NCI-H446 (cell line): ENCODE data around the gene IRAK2.

Experiments
- DNase-seq, 2 experiments: peaks; one replicate each; lab custom pipeline; 2025; lab: John Stamatoyannopoulos, UW

Gene IRAK2

DNA sequence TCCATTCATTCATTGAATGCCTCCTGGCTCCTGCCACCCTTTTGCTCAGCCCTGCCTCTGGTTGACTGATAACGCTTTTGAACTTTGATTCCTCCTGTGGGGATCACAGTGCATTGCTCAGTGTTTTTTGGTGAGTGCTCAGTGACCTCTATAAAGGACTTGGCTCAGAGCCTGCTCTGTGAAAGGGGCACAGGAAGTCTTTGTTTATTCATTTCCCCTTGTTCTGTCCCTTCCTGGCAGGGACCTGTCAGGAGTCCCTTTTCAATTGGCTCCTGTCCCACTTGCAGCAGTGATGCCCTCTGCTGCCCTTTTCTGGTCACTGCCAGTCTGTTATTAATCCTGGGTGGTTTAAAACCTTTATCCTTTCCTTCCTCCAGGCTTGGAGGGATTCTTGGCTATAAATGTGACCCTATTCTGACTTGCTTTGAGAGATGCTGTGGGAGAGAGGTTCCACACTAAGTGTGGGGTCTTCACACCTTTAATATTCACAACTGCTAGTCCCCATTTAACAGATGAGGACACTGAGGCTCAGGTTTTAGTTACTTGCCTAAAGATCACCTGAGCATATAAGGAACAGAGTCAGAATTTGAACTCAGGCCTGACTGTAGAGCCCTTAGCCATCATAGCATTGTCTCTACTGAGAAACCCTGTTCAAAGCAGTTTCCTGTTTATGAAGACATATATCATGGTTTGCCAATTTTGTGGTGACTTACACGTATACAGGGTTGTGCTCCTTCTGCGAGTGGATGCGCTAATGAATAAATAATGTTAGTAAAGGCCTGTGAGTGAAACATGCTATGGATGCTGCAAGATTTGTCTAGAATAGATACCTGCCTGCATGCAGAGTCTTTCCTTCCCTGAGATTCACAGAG, 60.3 kb downstream of the IRAK2 start:
- peak in 1 of 2 experiments; percentile 59 for DNase-seq

DNA sequence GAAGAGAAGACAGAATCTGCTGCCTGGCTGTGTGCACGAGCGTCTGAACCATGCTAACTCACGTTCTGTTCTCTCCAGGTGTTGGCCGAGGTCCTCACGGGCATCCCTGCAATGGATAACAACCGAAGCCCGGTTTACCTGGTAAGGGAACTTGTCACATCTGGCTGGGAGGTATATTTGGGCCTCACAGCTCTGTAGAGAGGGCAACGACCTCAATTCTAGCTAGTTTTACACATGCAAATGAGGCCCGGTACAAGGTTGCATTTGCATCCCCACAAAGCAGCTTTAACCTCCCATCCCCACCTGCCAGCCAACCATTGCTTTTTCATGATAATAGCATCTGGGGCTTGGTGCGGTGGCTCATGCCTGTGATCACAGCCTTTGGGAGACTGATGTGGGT, 61.6 kb downstream of the IRAK2 start:
- DNase-seq: no peak

DNA sequence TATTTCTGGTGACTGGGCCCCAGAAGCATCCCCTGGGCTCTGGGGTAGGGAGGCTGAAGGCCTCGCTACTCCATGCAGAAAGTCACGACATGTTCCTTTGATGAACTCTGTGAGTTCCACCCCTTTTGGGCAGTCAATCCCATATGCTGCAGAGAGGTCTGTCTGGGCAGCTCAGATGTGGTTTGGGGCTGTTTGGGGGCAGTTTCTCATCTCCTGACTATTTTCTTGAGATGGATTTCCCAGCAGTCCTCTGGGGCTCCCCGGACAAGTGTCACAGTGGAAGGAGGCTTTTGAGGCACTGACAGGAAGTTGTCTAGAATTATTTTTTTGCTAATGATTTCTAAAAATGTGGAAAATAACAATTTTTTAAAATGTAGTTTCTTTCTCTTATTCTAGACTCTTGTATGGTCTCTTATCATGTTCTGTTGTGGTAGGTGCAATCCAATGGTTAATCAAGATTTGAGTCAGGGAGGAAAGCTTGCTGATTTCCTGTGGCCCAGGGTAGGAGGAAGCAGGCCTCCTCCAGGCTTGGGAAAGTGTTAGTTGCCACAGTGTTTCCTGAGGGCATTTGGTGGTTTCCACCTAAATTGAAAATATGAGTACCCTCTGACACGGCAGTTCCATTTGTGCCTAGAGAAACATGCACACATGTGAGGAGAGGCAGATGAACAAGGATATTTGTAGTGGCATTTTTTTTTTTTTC, 63.7 kb downstream of the IRAK2 start:
- no peak for DNase-seq

DNA sequence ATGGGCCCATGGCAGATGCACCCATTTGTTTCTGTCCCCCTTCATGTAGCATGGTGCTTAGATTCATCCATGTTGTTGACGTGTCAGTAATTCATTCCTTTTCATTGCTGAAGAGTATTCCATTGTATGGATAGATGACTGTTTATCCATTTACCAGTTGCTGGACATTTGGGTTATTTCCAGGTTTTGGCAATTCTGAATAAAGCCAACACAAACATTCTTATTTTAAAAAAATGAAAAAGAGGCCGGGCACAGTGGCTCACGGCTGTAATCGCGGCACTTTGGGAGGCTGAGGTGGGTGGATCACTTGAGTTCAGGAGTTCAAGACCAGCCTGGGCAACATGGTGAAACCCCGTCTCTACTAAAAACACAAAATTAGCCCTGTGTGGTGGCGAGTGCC, 64.9 kb downstream of the IRAK2 start:
- no peak for DNase-seq

DNA sequence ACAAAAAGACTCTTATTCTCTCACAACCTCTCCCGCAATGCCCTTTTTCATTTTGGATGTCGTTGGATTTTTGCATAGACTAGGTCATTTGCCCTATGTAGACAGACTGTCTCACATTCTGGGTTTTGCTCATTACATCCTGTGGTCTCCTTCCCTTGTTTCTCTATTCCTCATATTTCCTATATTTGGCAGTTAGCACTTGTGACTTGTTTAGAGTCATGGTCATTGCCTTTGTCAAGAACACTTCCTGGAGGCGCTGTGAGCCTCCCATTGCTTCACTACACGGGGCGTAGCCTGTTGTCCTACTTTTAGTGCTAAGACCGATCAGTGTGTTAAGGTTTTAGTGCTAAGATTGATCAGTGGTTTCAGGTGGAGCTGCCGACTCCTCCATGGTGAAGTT, 67.4 kb downstream of the IRAK2 start:
- no peak for DNase-seq

DNA sequence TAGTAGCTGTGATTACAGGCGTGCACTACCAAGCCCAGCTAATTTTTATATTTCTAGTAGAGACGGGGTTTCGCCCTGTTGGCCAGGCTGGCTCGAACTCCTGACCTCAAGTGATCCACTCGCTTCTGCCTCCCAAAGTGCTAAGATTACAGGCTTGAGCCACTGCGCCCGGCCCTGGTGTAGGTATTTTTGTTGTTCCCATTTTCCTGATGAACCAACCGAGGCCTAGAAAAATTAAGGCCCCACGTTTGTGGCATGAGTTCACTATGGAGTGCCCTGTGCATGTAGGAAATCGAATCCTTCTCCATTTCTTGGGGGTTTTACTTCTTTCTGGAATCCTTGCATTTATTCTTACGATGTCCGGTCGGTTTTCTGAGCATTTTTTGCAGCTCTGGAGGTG, 69.3 kb downstream of the IRAK2 start:
- DNase-seq: no peak

DNA sequence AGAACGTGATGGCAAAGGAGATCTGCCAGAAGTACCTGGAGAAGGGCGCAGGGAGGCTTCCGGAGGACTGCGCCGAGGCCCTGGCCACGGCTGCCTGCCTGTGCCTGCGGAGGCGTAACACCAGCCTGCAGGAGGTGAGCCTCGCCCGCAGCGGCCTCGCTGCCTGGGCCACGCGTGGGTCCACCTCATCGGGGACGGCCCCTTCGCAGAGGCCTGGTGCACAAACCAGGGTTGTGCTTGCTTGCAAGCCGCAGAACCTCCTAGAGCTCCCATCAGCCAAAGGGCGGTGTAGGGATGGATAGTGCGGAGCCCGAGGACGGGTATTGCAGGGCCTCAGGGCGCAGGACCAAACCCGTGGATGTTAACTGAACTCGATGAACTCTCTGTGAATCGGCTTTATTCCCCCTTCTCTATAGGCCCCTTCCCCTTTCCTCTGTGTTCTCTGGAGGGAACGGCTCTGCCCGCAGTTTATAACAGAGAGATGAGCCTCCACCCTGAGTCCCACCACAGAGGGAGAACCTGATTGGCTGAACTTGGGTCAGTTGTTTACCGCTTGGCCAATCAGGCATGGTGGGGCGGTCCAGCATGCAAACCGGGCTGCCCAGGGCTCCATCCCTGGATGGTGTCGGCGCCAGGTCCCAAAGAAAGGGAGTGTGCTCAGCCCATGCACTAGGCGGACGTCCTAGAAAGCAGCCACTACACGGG, 70.0 kb downstream of the IRAK2 start:
- no peak for DNase-seq

DNA sequence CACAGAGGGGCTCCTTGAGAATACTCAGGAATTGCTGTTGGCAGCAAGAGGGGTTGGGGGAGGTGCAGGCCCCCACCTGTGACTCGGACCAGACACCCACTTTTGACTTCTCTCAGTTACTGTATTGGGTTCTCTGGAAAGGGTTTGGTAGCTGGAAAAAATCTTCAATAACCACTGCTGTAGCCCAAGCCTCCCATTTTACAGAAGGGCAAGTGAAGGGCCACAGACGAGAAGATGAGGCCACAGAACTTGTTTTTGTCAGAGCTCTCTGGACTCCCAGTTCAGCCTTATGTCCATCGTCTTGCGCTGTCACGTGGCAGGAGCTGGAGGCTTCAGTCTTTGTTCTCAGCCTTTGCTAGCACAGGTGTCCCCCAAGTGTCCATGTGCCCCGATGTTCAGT, 70.8 kb downstream of the IRAK2 start:
- no peak for DNase-seq

DNA sequence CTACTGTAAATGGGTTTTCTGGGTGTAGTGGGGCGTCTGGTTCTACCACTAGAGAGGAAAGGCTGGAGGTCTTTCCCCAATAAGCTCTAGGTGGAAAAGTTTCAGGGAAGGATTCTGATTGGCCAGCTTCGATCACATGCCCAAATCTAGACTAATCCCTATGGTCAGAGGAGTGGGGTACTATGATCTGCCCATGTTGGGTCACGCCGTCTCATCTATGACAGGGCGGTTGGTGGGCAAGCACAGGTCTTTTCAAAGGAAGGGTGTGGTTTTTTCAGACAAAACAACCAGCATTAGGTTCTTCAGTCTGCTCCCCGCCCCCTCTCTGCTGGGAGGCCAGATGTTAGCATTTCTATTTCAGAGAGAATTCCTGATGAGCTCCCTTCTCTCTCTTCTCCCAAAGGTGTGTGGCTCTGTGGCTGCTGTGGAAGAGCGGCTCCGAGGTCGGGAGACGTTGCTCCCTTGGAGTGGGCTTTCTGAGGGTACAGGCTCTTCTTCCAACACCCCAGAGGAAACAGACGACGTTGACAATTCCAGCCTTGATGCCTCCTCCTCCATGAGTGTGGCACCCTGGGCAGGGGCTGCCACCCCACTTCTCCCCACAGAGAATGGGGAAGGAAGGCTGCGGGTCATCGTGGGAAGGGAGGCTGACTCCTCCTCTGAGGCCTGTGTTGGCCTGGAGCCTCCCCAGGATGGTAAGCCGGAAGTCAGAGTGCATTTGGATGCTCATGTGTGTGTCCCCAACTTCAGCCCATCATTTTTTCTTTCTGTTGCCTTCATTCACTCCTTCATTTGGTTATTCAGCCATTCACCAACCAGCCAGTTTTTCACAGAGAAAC, 73.8 kb downstream of the IRAK2 start:
- no peak for DNase-seq

DNA sequence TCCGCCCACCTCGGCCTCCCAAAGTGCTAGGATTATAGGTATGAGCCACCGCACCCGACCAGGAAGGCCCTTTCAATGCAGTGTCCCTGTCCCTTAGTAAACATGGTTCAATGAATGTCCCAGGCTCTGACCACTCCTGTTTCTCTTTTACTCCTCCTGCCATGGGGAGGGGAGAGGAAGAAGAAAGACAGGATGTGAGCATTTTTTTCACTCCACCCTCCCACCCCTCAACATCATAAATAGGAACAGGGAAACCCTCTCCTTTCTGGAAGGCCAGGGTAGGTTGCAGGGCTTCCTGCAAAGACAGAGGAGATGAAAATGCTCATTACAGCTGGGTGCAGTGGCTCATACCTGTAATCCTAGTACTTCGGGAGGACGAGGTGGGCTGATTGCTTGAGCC, 76.1 kb downstream of the IRAK2 start:
- DNase-seq: no peak

DNA sequence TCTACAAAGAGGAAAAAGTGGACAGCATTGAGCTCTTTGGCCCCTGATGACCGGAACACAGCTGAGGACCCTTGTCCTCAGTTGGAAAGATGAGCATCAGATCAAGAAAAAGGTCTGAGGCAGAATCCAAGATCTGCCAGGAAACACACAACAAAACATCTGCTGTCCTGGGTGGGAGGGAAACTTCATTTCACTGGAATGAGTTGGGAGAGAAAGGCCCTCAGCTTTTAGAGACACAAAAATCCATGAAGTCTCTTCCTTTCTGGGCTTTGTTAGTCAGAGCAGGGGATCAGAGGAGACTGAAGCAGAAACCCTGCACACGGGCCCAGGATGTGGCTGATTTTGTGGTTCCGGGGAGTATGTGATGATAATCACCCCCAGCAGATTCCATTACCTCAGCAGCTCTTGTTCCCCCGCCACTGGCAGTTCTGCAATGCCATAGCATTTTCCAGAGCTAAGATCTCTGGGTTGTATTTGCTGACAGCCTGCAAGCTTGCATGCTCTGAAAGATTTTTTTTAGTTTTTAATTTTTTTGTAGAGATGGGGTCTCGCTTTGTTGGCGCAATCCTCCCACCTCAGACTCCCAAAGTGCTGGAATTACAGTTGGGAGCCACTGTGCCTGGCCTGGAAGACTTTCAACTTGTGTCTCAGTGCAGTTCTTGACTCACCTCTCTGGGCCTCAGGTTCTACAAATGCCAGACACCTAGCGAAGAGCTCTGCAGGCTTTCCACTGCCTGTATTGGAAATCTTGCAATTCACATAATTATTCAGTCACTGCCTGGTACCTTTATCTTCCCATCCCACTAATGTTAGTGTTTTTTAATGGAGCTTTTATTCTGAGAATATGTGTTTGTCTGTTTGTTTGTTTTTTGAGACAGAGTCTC, 77.7 kb downstream of the IRAK2 start:
- DNase-seq: no peak

DNA sequence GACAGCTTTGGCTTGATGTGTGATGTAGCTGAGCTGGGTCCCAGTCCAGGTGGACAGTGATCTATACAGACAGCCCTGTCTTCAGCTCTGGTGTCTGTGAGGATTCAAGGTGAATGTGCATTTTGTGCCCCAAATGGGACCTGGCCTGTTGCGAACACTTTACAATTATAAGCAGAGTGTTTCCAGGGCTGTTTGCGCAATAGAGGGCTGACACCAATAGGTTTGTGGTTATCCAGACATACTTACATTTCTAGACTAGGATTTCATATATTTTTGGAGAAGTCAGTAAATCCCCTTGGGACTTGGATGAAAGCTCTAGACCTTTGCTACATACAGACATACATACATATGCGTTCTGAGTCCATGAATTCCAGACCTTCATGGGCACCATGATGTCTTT, 79.3 kb downstream of the IRAK2 start:
- no peak for DNase-seq

DNA sequence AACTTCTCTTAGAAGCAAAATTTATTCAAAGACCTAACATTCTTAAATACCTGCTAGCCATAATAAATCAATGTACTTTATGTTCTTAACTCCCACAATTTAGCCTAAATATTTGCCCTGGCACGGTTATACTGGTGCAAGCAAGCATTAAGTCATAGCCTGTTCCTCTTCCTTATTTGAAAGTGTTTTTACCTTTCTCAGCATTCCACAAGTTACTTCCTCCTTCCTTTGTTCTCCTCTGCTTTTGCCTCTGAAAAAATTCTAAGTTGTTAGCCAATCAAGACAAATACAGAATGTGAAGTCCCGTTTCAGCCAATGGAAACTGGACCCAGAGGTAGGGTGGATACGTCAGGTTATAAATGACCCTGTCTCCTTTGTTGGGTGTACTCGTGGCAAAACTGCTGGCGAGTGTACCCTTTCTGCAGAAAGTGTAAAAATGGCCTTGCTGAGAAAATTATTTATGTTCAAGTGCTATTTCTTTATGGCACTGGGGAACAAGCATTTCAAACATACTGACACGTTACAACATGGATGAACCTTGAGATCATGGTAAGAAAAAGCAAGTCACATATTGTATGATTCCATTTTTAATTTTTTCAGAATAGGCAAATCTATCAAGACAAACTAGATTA, 80.5 kb downstream of the IRAK2 start:
- no peak for DNase-seq

DNA sequence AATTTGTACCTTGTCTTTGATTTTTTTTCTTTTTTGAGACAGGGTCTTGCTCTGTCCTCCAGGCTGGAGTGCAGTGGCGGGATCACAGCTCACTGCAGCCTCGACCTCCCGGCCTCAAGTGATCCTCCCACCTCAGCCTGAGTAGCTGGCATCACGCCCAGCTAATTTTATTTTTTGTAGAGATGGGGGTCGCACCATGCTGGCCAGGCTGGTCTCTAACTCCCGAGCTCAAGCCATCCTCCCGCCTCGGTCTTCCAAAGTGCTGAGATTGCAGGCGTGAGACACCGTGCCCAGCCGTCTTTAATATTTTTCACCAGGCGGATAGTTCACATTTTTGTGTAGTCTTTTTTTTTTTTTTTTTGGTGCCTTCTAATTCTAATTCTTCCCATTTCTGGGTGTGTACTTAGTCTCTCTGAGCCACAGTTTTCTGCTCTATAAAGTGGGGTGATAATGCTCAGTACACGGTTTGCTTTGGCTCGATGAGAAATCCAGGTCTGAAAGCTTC, 83.0 kb downstream of the IRAK2 start:
- no peak for DNase-seq

DNA sequence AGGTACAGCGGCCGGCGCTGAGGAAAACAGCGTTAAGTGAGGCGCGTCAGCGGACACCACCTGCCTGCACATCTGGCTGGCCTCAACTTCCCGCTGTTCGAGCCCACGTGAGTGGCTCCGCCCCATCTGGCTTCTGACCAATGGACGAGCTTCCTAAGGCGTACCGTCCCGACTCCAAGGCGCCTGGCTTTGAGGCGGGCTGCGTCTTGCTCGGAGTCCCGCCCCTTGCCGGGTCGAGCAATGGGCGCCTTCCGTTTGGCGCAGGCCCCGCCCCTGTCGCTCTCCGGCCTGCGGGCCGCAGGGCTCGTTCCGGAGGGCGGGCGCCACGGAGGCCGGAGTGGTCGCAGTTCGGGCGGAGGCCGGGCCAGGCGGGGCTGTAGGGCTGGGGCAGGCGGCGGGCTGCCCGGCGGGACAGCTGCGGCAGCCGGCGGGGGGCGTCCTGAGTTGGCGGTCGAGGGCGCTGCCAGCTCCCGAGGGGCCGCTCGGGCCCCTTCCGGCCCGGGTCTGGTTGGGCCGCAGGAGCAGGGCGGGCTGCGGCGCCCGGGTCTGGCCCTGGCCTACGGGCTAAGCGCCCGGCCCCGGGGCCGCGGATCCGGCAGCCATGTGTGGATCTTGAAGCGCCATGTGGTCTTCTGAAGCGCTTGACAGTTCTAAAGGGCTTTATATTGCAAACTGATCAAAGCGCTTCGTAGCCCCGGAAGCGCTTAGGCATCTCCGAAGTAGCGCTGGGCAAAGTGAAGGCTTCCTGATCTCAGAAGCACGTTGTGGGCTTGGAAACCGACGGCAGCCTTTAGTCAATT, 83.7 kb downstream of the IRAK2 start, which contains the start of gene TATDN2:
TATDN2 (plus strand) TSS at position 276 of the 800 bp plus-strand sequence. CDS start 742 bp downstream, outside the sequence.
- peak; percentile 80 to 93 for DNase-seq

DNA sequence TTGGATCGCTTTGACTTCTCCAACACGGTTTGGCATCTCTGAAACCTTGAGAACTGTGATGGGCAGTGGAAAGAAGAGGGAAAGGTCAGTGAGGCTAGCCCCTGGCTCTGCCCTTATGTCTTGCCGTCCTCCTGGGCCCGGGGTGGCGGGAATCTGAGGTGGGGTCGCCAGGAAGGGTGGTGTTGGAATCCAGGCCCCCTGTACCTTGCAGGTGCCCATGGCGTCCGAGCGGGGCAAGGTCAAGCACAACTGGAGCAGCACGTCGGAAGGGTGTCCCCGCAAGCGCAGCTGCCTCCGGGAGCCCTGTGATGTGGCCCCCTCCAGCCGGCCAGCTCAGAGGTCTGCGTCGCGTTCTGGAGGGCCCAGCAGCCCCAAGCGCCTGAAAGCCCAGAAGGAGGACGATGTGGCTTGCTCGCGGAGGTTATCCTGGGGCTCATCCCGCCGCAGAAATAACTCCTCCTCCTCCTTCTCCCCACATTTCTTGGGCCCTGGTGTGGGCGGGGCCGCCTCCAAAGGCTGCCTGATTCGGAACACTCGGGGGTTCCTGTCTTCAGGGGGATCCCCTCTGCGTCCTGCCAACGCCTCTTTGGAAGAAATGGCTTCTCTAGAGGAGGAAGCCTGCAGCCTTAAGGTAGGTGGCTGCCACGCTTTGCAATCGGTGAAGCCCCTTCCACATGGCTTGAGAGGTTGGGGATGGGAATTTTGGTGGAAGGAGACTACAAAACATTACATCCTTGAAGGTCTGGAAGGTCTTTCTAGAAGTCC, 84.4 kb downstream of the IRAK2 start:
- no peak for DNase-seq

DNA sequence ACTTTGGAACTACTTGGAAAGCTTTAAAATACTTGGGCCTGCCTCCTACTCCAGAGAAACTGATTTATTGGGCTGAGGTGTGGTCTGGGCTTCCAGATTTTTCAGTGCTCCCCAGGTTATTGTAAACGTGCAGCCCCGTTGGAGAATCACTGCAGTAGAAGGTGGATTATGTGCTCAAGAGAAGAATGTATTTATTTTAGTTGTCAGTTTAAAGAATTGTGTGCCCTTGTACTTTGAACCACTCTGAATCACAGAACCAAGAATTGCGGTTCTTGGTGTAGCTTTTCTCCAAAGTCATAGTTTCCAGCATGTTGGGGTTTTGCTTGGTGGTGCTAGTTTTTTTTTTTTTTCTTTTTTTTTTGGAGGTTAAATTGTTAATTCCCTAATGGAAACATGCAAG, 85.1 kb downstream of the IRAK2 start:
- no peak for DNase-seq

DNA sequence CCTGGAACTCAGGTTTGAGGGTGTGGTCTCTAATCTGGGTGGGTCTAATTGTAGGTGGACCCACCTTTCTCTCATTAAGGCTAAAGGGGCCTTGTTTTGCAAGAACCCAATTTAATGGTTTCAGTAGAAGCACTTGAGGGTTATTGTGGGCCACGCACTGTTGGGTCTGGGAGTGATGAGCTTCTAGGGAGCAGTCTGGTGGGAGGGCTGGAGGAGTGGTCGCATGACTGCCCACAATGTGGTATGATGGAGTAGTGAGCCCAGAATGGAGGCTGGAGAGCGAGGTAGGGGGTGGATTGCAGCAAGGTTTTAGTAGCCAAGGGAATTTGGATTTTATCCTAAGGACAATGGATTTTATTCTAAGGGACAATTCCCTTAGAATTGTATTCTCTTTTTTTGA, 86.3 kb downstream of the IRAK2 start:
- no peak for DNase-seq

DNA sequence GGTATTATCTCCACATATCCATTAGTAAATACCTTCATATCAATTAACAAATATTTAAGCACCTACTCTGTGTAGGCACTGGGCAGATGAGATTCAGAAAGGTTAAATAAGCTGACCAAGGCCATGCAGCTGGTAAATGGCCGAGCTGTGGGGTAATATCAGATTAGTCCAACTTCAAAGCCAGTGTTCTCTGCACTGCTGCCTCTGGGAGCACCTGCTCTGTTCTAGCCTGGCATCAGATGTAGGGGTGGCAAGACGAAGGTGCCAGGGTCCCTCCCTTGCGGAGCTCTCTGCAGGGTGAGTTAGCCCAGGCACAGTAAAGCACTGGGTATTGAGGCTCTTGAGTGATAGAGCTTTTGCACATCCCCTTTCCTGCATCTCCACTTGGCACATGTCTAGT, 89.0 kb downstream of the IRAK2 start:
- DNase-seq: no peak
